Activated CD4-positive, alpha-beta T cell treated with anti-CD3 and anti-CD28 coated beads for 48 hours (primary cell): ENCODE data around the gene MLYCD.
"Not testable (repeated sequence)": the region's sequence is repeated elsewhere in the genome, so short reads cannot be mapped to it uniquely, and the experiment has no call there.

ENCODE experiments used
- DNase-seq: peaks from one replicate; pipeline ENCODE4 v3.0.0-alpha.2; 2020

The MLYCD gene

DNA sequence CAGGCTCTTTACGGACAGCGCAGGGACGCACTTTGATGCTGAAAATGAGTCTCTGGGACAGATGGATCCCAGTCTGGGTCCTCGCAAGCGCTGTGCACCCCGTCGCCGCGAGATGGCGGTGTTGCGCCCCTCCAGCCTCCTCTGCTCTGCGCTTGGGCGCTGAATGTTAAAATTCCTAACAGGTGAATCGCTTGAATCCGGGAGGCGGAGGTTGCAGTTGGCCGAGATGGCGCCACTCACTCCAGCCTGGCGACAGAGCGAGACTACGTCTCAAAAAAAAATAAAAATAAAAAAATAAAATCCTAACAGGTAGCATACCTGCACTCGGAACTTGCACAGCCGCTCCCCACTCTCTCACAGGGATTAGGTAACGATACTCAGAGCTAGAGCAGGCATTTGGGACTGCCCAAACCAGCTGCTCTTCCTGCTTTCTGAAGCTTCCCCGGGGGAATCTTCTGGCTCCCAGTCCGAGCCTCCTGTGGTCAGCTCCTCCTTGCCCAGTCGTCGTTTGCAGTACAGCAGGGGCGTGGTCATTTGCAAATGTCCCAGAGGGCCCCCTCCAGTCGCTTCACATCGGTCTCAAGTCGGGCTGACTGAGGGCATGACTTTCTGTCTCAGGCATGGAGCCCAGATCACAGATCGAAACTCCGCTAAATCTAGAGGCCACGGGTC is 27.9 kb downstream of the MLYCD start:
- peak; percentile 80 for DNase-seq

GRCh38 chr16:83928341-83929055 is 29.6 kb downstream of the MLYCD start:
- DNase-seq: no peak

DNA sequence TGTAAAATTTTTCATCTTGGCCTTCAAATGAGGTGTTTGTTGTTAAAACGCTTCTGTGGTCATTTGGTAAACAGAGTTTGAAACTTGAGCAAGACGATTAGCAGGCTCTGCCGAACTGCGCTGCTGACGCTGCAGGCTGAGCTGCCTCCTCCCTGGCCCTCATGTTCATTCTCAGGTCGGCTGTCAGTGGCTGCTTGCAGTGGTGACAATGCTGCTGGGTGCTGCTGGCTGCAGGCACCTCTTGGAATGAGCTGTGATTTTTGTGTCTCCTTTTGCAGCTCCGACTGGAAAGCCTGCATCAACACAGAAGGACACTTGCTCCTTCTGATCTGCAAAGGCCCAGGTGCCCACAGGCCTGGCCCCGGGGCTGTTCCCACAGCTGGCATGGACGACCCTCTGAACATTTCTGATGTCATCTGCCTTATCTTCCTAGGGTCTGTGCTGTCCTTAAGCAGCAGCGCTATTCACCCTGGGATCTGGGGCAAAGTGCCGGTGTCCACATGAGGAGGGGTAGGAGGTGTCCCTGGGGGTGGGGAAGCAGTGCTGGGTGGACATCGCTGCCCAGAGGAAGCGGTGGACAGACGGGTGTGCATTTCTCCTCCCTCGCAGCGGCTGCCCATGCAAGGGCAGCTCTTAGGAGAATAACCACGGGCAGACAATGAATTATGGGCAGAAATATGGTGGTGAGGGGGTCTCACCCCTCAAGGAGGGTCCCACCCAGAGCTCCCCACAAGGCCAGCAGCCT is 31.1 kb downstream of the MLYCD start:
- no peak for DNase-seq

DNA sequence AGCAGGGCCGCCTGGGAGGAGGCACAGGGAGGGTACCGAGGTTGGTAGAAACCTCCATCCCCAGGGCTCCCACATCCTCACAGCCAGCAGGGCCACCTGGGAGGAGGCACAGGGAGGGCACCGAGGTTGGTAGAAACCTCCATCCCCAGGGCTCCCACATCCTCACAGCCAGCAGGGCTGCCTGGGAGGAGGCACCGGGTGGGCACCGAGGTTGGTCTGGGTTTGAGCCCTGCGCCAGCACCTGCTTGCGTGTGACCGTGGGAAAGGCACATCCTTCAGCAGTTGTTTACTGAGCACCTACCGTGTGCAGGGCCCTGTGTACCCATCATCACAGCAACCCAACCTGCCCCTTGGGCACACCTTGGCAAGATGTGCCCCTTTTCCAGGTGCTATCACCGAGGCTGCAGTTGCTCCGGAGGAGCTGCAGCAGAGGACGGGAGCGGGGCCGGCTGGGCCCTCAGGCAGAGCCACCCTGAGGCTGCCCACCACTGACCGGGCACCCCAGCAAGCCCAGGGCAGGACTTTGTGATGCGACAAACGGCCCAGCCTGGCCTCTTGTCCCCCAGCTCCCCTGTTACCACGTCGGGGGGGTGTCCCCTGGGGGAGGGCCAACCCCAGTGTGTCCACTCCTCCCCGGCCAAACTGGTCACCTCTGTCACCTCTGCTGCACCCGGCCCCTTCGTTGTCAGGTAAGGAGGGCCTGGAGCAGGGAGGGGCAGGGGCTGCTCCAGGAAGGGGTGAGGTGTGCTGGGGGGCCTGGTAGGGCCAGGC is 32.0 kb downstream of the MLYCD start:
- DNase-seq: no peak

DNA sequence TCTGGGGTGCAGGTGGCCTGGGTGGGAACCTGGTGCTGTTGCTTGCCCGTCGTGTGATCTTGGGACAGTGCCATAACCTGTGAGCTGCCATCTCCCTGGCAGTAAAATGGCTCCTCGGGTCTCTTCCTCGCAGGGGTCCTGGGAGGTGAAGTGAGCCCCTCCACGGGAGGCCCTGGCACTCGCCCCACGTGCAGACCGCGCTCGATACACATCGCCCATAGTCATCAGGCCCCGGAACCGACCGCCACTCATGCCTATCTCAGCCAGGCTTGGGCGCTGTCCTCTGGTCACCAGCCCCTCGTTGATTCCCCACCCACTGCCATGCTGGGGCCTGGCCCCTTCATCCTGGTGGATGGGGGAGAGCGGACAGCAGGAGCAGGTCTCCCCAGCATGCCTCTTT is 32.6 kb downstream of the MLYCD start:
- DNase-seq: no peak

DNA sequence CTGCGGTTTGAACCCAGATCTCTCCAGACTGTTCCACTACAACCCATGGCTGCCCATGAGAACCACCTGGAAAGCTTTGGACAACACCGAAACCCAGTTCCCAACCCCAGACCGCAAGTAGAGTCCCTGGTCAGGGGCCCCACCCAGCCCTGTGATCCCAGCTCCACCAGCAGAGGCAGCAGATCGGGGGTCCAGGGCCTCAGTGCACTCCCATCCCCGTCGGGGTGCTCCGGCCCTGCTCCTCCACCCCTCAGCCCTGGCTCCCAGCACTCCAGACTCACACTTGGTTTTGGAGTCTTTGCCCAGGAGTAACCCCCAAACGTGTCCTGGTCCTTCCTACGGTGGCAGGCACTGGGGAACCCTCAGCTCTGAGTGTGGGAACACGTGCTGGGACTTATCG is 33.4 kb downstream of the MLYCD start:
- no peak for DNase-seq

DNA sequence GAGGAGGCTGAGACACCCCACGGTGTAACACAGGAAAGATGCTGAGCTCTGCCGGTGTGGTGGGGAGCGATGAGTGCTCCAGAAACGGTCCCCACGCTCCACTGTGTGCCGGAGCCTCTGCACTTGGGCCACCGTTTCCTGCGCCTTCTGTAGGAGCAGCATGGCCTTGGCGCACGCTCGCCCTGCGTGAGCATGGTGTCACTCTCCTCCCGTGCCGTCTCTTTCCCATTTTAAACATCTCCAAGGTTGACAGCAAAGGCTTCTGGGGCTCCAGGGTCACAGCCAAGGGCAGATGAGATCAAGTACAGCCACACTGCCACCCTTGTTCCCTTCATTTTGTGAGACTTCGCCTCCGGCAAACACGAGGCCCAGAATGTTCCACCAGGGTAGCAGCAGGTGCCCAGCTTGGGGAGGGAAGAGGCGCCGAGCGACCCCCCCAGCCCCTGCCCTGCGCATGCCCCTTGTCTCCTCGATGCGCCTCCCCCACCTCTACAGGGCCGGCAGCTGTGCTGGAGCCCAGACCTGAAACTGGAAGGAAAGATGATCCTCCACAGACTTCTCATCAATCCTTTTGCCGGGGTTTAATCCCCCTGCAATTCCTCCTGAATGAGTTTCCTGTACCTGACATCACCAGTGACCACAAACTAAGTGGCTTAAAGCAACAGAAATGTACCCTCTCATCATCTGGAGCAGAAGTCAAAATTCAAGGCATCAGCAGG is 34.2 kb downstream of the MLYCD start:
- DNase-seq: no peak

GRCh38 chr16:83933885-83934683 is 35.2 kb downstream of the MLYCD start:
- DNase-seq: no peak

DNA sequence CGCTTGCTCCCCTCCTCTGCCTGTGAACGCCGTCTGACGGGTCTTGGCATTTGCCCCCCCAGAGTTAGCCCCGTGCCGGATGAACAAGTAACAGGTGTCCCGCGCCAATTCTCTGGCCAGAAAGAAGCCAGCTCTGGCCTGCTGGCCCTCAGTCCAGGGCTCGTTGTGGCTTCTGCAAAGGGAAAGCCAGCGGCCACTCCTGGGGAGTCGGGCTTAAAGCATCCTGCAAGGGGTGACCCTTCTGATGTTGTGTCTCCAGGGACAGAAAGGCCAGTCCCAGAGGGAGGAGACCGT is 35.7 kb downstream of the MLYCD start:
- DNase-seq: no peak

DNA sequence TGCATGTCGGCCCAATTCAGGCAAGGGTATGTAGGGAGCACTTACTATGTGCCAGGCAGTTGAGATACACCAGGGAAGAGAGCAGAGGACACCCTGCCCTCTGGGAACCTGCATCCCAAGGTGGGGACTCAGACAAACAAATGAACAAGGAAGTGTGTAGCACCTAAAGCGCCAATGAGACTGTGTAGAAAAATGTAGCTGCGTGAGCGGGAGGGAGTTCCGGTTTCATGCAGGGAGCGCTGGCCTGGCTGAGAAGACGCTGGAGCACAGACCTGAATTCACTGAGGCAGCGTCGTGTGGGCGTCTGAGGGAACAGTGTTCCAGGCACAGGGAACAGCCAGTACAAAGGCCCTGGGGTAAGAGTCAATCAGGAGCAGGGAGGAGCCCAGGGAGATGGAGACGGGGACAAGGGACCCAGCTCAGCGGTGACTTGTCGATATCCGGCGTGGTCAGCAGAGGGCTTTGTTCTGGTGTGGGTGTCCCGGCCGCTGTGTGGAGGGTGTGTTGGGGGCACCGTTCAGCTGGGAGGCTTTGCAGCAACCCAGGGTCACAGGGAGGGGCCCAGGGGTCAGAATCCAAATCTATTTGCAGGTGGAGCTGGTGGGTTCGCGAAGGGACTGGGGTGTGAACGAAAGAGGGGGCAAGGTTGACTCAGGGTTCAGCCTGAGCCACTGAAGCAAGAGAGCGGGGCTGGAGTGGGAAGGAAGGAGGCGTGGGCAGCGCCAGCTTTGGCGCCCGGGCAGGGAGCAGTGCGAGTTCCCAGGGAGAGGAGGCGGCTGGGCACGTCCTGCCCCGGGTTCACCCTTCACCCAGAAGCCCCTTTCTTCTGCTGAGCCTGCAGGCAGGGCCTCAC is 36.3 kb downstream of the MLYCD start:
- DNase-seq: no peak

DNA sequence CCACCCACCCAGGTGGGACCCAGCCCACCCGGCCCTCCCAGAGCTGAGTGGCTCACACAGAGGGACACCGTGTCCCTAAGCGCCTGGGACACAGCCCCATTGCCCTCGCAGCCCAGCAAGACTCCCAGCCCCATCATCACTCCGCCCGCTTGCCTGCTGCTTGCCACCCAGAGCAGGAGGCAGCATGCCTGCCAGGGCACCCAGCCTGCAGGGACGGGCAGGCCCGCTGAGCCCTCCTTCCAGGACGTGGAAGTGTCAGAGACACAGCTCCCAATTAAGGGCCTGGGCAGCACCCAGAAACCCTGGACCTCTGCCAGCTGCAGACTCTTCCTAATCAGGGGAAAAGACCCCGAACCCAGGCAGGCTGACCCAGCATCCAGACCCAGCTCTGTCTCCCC is 36.9 kb downstream of the MLYCD start:
- DNase-seq: no peak

GRCh38 chr16:83936581-83937165 is 37.8 kb downstream of the MLYCD start:
- no peak for DNase-seq

- DNase-seq: no peak
Observed at GRCh38 chr16:83937267-83937666, 38.4 kb downstream of the MLYCD start.

- no peak for DNase-seq
Observed at GRCh38 chr16:83937922-83938885, 39.3 kb downstream of the MLYCD start.

DNA sequence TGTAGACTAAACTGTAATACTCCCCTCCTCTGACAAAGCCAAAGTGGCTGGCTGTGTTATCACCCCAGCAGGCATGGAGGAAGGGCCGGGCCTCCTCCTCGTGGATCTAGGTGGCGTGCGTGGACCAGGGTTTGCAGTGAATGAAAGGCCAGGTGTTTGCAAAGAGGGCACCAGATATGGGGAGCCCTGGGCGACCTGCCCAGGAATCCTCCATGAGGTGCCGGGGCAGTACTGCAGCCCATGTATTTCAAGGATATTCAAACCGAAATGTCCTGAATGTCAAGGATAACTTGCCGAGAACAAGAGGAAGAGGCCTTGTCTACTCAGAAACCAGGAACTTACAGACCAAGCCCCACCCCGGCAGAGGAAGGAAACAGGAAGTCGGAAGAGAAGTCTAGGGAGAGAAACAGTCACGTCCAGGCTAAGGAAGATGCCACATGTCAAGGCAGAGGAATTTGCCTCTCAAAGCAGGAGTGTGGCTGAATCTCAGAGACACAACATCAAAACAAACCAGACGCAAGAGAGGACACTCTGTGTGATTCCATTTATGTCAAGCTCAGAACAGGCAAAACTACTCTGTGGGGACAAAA is 40.4 kb downstream of the MLYCD start:
- no peak for DNase-seq

- DNase-seq: no peak
Observed at GRCh38 chr16:83940119-83940518, 41.2 kb downstream of the MLYCD start.

GRCh38 chr16:83940630-83941378 is 41.9 kb downstream of the MLYCD start:
- no peak for DNase-seq

GRCh38 chr16:83941546-83941945 is 42.6 kb downstream of the MLYCD start:
- not testable (repeated sequence) for DNase-seq
